Bronchial epithelial cell (primary cell): Measurements from ENCODE around the gene TANC1. TPM values are rescaled to one million over a fixed set of nuclear protein-coding genes. Genes with fewer than 3 reads are reported as not detected.

ENCODE experiments used
- DNase-seq: peaks from one replicate; pipeline ENCODE4 v3.0.0-alpha.2; 2010; ENCODE audit warnings: low read depth
- FAIRE-seq: peaks from 2 replicates; lab custom pipeline; 2011; peaks lifted over from hg19 to GRCh38; lab: Jason Lieb, UNC
- H3K27me3 ChIP-seq: 2 replicates; pipeline ENCODE4 v1.5.1; 2011; ENCODE audit warnings: low read length; ENCODE audit not compliant: control insufficient read depth, insufficient read depth
- H3K36me3 ChIP-seq: 2 replicates; pipeline ENCODE4 v1.5.1; 2011; ENCODE audit warnings: low read length; ENCODE audit not compliant: control insufficient read depth, insufficient read depth
- H3K4me3 ChIP-seq: 2 replicates; pipeline ENCODE4 v1.5.1; 2011; ENCODE audit warnings: mild to moderate bottlenecking, low read depth, low read length, control low read depth
- CTCF ChIP-seq: IDR thresholded peaks from 2 replicates; pipeline ENCODE4 v1.5.1; 2011; ENCODE audit warnings: mild to moderate bottlenecking, moderate library complexity, low read length, control low read depth, inconsistent platforms; ENCODE audit not compliant: insufficient read depth, severe bottlenecking
- total RNA-seq: library from RNA; depleted of rRNA; stranded (reverse); fragments of >200 nt; gene quantifications from 2 replicates; pipeline ENCODE4 v1.2.1, GENCODE V29; 2014

Gene TANC1
- total RNA-seq, 1 donor from 2014 or later: 29.5 TPM

DNA sequence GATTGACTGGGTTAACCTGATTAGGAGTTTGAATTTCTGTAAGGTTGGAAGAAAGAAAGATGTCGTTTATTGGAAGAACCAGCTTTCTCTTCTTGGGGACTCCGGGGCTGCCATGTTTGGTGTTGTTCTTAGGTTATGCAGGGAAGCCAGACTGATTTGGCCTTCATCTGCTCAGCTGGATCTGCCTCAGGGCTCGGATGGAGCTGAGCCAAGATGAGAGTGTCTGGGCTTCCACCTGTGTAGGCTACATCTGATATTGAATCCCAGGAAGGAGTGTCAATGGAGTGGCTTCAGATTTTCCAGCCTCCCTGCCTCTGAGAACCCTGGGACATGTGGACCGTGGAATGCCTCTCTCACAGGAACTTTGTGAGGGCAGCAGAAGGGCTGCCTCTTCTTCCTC lies 192.0 kb downstream of the TANC1 start:
- no peak overlapping the region for H3K4me3 ChIP-seq
- TF ChIP-seq CTCF: no peak
- DNase-seq (no peak), FAIRE-seq (no peak)
- peaks cover 15% of the 10 kb centered on the region for H3K36me3 ChIP-seq
- H3K27me3 ChIP-seq: no peaks in the 10 kb centered on the region

DNA sequence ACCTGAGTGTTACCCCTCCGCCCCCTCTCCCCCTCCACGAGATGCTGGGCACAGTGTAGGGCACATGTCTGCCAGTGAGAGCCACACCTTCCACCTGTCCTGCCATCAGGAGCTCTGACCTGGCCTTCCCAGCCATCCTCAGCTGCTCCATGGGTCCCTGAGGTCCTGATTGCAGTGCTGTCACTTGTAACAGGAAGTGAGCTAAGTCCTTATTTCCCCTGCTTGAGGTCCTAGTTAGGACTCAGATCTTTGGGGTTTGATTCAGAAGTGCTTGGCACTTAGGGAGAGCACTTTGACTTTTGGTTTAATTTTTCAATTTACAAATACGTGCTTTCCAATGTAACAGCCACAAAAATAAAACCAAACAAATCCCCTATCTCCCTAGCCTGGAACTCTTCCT lies 192.5 kb downstream of the TANC1 start:
- no peak overlapping the region for H3K4me3 ChIP-seq
- FAIRE-seq (no peak), DNase-seq (no peak)
- no peaks in the 10 kb centered on the region for H3K27me3 ChIP-seq
- no peak for TF ChIP-seq CTCF
- H3K36me3 ChIP-seq: peaks cover 16% of the 10 kb centered on the region

GRCh38 chr2:159163930-159164329 lies 195.5 kb downstream of the TANC1 start:
- DNase-seq: no peak
- no peak for TF ChIP-seq CTCF
- no peak for FAIRE-seq
- Histone ChIP-seq H3K4me3 (no peak overlapping the region), H3K36me3 (peaks cover 22% of the 10 kb centered on the region), H3K27me3 (no peaks in the 10 kb centered on the region)

DNA sequence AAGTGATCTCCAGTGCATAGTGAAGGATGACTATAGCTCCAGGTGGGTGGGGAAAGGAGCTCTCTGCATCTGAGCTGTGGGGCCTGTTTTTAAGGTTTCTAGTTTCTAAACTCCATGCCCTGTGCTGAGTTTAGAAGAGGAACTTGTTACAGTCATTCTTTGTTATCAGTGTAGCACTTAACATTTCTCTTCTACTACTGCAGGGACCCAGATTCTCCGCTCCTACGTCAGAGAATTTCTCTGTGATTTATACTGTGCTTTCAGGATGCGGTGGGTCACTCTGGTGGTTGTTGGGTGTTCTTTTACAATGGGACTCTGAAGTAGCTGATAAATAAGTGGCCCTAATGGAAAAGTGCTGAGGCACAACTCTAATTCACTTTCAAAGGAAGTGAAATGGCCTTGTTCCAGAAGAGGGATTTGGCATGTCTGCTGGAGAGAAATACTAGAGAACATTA lies 196.0 kb downstream of the TANC1 start:
- FAIRE-seq (no peak), DNase-seq (no peak)
- Histone ChIP-seq H3K36me3 (peaks cover 22% of the 10 kb centered on the region), H3K4me3 (no peak overlapping the region), H3K27me3 (no peaks in the 10 kb centered on the region)
- TF ChIP-seq CTCF: no peak

- no peak for TF ChIP-seq CTCF
- H3K4me3 ChIP-seq: no peak overlapping the region
- FAIRE-seq (no peak), DNase-seq (no peak)
- no peaks in the 10 kb centered on the region for H3K27me3 ChIP-seq
- H3K36me3 ChIP-seq: peaks cover 22% of the 10 kb centered on the region
Observed at GRCh38 chr2:159165048-159165447, 196.6 kb downstream of the TANC1 start.

DNA sequence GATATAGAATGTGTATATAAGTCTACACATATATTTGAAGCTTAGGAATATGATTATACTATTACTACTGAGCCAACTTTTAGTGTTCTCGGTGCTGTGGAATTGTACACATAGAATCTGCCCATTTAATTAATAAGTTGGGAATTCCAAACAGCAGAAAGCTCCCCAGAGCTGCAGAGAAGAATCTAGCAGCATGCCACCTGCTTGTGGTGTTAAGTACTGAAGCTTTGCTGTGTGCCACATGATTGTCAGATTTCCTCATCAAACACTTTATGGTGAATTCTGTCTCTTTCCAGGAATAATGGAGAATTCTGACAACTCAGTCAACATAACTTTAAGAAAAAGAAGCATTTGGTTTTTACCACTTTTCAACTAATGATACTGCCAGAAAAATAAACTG lies 200.3 kb downstream of the TANC1 start:
- Histone ChIP-seq H3K36me3 (peaks cover 24% of the 10 kb centered on the region), H3K27me3 (no peaks in the 10 kb centered on the region), H3K4me3 (no peak overlapping the region)
- peak; percentile 28 for TF ChIP-seq CTCF
- FAIRE-seq (no peak), DNase-seq (no peak)
